ENCODE data around the gene AOPEP.

The AOPEP gene

GRCh38 chr9:95048225-95049087 is 322.0 kb downstream of the AOPEP start:
- FAIRE-seq, result no peak

GRCh38 chr9:95049761-95050160 is 323.3 kb downstream of the AOPEP start:
- FAIRE-seq, result no peak

DNA sequence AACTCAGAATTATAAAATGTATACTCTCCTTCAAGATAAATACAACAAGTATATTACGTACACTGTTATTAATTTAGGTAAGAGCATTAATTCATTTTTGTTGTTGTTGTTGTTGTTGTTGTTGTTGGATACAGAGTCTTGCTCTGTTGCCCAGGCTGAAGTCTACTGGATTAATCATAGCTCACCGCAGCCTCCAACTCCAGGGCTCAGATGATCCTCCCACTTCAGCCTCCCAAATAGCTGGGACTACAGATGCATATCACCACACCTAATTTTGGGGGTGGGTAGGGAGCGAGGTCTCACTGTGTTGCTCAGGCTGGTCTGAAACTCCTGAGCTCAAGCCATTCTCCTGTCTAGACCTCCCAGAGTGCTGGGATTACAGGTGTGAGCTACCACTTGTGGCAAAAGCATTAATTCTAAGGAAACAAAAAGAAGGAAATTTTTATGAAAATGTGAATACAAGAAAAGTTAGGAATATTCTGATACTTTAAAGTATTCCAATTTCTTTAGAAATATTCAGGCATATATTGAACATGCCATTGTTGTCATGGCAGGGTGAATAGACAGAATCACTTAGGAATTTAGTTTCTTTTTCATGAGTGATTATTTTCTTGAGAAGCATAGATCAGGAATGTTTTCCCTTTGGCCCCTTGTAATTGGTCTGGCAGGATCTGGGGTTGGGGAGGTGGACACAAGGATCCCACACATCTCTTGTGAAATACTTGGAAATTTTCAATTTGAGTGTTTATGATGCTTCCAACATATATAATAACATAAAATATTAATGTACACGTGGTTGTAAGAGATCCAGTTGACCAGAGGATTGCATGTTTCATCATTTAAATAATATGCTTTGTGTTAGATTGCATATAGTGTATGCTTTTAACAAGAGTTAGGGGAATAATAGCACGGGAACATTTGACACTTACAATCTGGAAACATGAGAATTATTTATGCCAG is 327.4 kb downstream of the AOPEP start:
- FAIRE-seq, result no peak

GRCh38 chr9:95055334-95055850 is 328.9 kb downstream of the AOPEP start:
- FAIRE-seq, result no peak

DNA sequence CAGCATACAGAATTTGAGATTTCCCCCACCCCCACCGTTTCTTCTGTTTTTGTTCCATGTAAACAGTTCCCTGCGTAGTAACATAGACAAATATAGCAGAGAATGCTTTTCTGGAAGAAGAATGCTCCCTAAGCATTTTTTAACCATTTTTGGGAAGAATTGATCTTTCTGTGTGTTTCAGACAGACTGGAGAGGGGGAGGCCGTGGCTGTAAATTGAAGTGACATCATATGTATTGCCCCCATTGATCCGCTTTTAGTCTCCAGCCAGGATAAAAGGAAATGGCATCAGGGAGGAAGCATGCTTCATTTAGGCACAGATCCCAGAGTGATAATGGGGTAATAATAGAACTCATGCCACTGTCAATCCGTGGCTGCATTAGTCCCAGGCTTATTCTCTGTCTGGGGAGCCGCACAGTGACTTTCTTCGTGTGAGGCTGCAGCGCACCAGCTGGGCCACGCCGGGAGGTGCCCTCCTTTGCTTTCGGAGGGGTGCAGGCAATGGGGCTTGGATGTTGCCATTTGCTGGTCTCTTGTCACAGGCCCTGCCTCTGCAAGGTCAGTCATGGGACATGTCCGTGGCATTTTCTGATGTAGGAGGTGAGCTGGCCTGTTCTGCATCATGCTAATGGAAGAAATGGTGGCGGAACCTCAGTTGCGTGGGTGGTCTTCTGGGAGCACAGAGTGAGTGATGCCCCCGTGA is 329.5 kb downstream of the AOPEP start:
- FAIRE-seq, result no peak

- no peak for FAIRE-seq
Measured at GRCh38 chr9:95057101-95057500, 330.6 kb downstream of the AOPEP start.

DNA sequence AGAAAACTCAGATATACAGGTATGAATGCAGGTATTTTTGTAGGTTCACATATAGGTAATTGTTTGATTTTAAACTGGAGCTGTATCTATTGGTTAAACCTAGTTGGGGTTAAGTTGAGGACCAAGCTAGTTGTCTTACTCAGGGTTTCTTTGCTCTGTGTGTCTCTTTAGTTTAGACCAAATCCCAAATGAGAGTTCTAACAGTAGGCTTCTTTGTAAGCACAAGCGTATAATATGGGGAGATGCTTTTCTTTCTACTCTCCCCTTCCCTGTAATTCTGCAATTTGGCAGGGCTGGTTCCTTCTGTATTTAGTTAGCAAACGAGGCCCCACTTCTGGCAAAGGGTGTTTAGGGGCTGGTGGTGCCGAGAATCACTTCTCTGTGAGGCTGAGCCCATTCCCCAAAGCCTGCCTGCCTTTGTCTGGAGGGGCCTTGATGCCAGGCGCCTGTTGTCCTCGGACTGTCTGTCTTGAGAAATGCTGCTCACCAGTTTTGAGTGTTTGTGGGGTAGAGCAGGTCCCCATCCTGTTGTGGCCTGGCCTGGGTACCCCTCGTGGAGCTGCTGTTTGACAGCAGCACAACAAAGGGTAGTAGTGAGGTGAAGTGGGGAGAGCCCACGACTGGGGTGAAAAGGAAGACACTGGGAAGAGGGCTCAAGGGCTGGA is 331.8 kb downstream of the AOPEP start:
- no peak for FAIRE-seq

DNA sequence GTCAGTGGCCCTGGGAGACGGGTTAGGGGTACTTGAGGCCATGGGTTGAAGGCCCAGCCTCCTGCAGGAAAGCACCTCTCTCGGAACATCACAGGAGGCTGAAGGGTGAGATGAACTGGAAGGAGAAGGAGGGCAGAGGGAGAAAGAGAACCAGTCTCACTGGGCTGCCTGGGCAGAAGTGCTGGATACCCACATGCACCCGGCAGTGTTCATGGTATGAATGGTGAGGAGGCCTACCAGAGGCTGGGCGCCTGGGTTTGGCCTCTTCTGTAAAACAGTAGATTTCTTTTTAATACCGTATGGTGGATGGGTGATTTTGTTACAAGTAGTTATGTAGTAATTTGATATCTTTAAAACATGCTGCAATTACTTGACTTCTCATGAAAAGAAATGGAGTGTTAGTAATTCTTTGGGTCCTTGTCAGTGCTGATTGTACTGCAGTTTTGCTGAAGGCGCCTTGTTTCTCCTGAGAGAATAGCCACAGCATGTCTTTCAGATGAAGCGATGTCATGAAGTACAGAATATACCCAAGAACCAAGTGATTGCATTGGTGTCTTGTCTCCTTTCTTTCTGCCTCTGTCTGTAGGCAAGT is 332.4 kb downstream of the AOPEP start:
- FAIRE-seq, result no peak

DNA sequence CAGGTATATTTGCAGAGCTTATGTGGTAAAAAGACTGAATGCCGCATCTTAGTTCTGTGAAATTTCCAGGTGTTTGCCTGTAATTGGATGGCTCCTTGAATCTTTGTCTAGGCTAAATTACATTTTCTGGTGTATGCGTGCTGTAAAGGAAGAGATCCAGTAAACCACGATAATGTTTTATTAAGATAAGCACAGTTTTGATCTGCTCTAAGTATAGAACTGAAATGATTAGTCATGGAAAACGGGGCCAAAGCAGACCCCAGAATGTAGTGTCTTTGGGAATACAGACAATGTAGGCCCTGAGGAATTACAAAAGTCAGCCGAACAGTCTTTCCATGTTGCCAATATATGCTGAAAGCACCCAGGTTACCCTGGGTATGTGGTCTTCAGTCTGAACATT is 333.7 kb downstream of the AOPEP start:
- no peak for FAIRE-seq

DNA sequence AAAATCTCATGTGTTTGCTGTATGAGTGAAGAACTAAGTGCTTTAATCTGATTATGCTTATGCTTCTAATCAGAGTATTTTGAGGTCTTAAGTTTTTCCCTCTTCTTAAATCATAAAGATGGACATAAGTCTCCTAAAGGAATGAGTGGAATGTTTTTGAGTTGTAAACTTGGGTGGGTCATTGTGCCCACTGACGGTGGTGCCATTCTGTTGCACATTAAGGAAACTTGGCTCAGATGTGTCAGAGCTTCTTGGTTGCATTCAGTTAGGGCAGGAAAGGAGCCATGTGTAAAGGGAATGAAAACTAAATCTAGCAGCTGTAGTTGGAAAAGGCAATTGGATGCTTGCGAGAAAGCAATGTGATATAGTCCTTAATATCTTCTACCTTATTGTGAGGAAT is 334.4 kb downstream of the AOPEP start:
- no peak for FAIRE-seq

- FAIRE-seq, result no peak
Measured at GRCh38 chr9:95061916-95062595, 335.6 kb downstream of the AOPEP start.

DNA sequence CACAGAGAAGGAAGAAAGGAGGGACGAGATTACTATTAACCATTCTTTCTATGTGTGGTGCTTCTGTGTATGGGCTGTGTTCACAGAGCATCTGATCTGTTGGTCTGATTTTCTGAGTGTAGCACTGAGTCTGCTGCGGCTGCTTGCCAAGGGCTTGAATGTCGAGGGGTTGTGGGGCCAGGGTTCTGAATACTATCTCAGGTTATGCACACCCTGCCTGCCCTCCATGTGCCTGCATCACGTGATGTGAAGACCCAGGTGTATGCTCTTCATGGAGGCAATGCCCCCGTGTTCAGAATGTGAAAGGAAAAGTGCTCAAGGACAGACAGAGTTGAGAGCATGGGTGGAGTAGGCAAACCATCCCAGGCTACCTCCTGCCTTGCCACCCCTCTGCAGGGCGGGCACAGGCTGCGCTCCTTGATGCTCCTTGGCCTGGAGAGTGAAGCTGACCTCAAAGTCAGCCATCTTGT is 336.1 kb downstream of the AOPEP start:
- FAIRE-seq, result no peak

DNA sequence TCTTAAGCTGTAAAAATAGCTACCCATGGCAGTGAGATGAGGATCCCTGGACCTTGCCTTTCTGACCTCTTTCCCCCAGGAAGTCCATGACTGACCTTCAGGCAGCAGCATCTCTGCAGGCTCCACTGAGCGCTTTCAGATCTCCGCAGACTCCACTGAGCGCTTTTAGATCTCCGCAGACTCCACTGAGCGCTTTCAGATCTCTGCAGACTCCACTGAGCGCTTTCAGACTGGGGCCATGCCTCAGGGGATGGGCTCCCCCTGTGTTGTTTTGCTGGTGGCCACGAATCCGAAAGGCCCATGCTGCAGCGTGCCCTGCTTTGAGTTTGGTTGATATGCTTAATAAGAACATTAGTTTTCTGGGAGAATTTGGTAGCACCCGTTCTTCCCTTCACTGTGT is 336.8 kb downstream of the AOPEP start:
- no peak for FAIRE-seq

DNA sequence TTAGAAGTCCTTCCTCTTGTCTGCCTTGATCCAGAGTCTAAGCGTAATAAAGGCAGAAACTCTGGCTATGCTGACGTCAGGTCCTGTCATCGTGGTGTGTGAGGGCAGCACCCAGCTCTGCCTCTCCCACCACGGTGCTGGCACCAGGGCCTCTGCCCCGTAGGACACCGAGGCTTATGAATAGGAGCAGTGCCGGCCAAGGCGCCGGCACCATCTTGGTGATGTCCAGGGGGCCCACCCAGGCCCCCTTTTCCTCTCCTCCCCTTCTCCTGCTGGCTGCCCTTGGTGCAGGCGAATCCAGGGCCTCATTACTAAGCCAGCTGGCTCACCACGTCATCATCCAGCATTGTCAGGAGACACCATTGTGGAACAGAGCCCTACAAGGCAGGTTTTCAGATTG is 338.7 kb downstream of the AOPEP start:
- no peak for FAIRE-seq

DNA sequence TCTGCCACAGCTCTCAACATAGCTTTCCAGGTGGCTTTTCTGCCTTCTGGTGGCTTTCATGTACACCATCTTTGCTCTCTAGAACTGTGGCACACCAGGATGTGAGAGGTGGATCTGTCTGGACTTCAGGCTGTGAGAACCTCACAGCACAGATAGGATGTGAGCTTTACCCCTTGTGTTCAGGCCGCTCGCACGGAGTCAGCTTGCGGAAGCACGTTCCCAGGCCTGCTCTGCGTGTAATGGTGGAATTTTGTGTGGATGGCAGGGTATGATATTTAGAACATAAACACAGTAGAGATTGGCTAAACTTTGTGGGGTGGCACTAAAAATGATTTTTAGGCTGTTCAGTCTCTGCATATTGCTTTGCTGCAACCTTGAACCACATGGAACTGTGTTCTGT is 340.6 kb downstream of the AOPEP start:
- FAIRE-seq, result no peak

DNA sequence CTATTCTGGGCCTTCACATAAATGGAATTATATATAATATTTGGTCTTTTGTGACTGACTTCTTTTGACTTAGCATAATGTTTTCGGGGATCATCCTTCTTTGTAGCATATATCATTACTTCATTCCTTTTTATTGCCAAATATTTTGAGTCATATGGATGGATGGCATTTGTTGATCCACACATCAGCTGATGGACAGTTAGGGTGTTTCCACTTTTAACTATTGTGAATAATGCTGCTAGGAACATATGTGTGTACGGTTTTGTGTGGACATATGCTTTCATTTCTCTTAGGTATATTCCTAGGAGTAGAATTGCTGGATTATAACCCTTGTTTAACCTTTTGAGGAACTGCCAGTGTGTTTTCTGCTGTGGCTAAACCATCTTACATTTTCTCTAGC is 341.4 kb downstream of the AOPEP start:
- no peak for FAIRE-seq

DNA sequence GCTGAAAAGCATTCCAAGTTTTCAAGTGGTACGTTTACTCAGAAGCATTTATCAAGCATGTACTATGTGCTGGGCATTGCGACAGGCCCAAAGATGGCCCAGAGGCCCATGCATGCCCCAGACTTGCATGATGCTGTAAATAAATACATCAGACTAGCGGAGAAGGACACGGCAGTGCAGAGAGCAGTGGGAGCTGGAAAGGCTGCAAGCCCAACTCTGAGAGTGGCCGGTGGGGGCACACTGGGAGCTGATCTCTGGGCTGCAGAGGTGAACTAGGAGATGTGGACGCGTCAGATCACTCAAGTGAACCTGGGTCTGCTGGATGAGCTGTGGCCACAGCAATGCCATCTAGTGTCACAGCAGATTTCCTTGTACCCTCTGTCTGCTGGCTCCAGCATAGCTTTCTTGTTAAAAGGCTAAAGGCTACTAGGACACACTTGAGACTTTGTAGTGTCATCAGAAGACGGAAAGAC is 344.1 kb downstream of the AOPEP start:
- no peak for FAIRE-seq

GRCh38 chr9:95071450-95071849 is 345.0 kb downstream of the AOPEP start:
- FAIRE-seq, result no peak

GRCh38 chr9:95071925-95072324 is 345.4 kb downstream of the AOPEP start:
- FAIRE-seq, result no peak

GRCh38 chr9:95073042-95073607 is 346.6 kb downstream of the AOPEP start:
- FAIRE-seq, result no peak

DNA sequence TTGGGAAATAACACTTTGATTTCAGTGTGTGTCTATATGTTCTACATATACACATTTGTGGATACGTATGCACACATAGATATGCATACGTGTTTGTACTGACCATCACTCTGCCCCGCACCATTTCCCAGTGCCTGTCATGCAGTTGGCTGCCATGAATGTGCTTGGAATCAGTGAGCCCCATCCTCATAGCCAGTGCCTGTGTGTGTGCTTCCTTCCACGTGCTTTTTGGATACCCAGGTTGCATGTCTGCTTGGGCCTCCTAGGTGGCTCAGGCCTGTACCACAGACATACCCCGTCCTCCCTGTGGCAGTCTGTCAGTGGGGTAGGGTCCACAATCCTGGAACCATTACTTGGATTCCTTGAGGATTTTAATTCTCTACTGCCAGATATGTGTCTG is 347.4 kb downstream of the AOPEP start:
- no peak for FAIRE-seq

All from G401.6 (cell line).